Measurements from ENCODE around the gene SCGB1C1. TPM values are rescaled to one million over a fixed set of nuclear protein-coding genes. Genes with fewer than 3 reads are reported as not detected.
"Not testable (repeated sequence)": the region's sequence is repeated elsewhere in the genome, so short reads cannot be mapped to it uniquely, and the experiment has no call there.

Gene SCGB1C1
- total and polyA plus RNA-seq, 5 donors, result not detected

- ATAC-seq, result no peak
- WGBS, result 86% methylated on average over 9 of the region's 9 CpGs
- peak in 1 of 3 donors; percentile 45 for DNase-seq
- no peaks in the 10 kb centered on the region for H3K27me3 ChIP-seq (ENCODE audit: control insufficient read depth, insufficient read depth)
- H3K27ac ChIP-seq (ENCODE audit: low read length), result no peak overlapping the region
- no peak overlapping the region for H3K4me3 ChIP-seq (ENCODE audit: low read length)
- intact Hi-C loops (cut with DNase I), result no loop called here
- no peaks in the 10 kb centered on the region for H3K9me3 ChIP-seq (ENCODE audit: control insufficient read depth, low read length)
- H3K4me1 ChIP-seq (ENCODE audit: control insufficient read depth, insufficient read depth, low read length), result peaks cover 8% of the 10 kb centered on the region
Measured at GRCh38 chr11:211741-212140, 18.9 kb downstream of the SCGB1C1 start.

DNA sequence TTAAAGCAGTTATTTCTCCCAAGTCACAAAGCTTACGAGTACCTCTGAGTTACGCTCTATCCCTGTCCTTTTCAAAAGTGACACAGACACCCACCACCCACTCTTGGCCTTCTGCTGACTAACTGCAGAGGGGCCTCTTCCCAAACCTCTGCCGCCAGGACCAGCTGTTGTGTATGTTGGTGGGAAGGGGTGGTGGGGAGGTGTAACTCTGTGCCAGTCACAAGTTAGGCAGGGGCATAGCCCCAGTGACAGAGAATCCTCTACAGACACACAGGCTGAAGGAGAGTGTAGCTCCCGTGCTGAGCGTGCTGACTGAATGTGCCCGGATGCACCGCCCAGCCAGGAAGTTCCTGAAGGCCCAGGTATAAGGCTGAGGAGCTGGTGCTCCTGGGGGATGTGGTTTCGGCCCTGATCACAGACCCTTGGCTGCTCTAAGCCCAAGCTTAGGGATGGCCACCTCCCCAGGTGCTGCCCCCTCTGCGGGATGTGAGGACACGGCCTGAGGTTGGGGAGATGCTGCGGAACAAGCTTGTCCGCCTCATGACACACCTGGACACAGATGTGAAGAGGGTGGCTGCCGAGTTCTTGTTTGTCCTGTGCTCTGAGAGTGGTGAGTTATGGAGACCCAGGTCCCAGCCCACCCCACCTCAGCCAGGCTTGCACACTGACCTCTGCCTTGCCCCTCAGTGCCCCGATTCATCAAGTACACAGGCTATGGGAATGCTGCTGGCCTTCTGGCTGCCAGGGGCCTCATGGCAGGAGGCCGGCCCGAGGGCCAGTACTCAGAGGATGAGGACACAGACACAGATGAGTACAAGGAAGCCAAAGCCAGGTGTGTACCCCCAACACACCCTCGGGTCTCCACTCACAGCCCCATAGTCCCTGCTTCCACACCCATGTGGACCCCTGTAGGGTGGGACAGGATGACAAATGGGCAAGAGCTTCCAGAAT, 19.5 kb downstream of the SCGB1C1 start:
- H3K27ac ChIP-seq (ENCODE audit: low read length), result no peak overlapping the region
- DNase-seq (peak in 1 of 3 donors; percentile 45), ATAC-seq (no peak)
- H3K4me3 ChIP-seq (ENCODE audit: low read length), result no peak overlapping the region
- intact Hi-C loops (cut with DNase I), result no loop called here
- H3K27me3 ChIP-seq (ENCODE audit: control insufficient read depth, insufficient read depth), result no peaks in the 10 kb centered on the region
- WGBS, result 91% methylated on average over 17 of the region's 17 CpGs
- peaks cover 8% of the 10 kb centered on the region for H3K4me1 ChIP-seq (ENCODE audit: control insufficient read depth, insufficient read depth, low read length)
- H3K9me3 ChIP-seq (ENCODE audit: control insufficient read depth, low read length), result no peaks in the 10 kb centered on the region

GRCh38 chr11:213111-213510, 20.2 kb downstream of the SCGB1C1 start:
- intact Hi-C loops (cut with DNase I), result no loop called here
- Histone ChIP-seq H3K27me3 (ENCODE audit: control insufficient read depth, insufficient read depth) (no peaks in the 10 kb centered on the region), H3K9me3 (ENCODE audit: control insufficient read depth, low read length) (no peaks in the 10 kb centered on the region), H3K4me3 (ENCODE audit: low read length) (no peak overlapping the region), H3K27ac (ENCODE audit: low read length) (no peak overlapping the region), H3K4me1 (ENCODE audit: control insufficient read depth, insufficient read depth, low read length) (peaks cover 8% of the 10 kb centered on the region)
- peak in 1 of 3 donors; percentile 25 for DNase-seq
- no peak for ATAC-seq
- WGBS, result 90% methylated on average over 4 of the region's 4 CpGs

DNA sequence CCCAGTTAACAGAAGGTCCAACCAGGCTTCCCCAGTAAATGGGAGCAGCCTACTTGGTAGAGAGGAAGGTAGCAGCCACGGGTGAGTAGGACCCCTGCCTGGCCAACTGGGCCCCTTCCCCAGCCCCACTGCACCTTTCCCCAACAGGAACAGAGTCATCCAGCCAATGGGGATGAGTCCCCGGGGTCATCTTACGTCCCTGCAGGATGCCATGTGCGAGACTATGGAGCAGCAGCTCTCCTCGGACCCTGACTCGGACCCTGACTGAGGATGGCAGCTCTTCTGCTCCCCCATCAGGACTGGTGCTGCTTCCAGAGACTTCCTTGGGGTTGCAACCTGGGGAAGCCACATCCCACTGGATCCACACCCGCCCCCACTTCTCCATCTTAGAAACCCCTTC, 21.2 kb downstream of the SCGB1C1 start:
- Histone ChIP-seq H3K27me3 (ENCODE audit: control insufficient read depth, insufficient read depth) (no peaks in the 10 kb centered on the region), H3K4me1 (ENCODE audit: control insufficient read depth, insufficient read depth, low read length) (peaks cover 8% of the 10 kb centered on the region), H3K4me3 (ENCODE audit: low read length) (no peak overlapping the region), H3K9me3 (ENCODE audit: control insufficient read depth, low read length) (no peaks in the 10 kb centered on the region), H3K27ac (ENCODE audit: low read length) (no peak overlapping the region)
- WGBS, result 81% methylated on average over 7 of the region's 7 CpGs
- DNase-seq, result peak in 1 of 3 donors; percentile 47
- no peak for ATAC-seq
- intact Hi-C loops (cut with DNase I), result no loop called here

GRCh38 chr11:215581-216037, 22.7 kb downstream of the SCGB1C1 start:
- no peak for DNase-seq
- no peaks in the 10 kb centered on the region for H3K9me3 ChIP-seq (ENCODE audit: control insufficient read depth, low read length)
- no peak overlapping the region for H3K4me3 ChIP-seq (ENCODE audit: low read length)
- no peaks in the 10 kb centered on the region for H3K27me3 ChIP-seq (ENCODE audit: control insufficient read depth, insufficient read depth)
- H3K27ac ChIP-seq (ENCODE audit: low read length), result no peak overlapping the region
- no peaks in the 10 kb centered on the region for H3K4me1 ChIP-seq (ENCODE audit: control insufficient read depth, insufficient read depth, low read length)
- 76% methylated on average over 4 of the region's 4 CpGs for WGBS
- intact Hi-C loops (cut with DNase I), result no loop called here
- no peak for ATAC-seq

DNA sequence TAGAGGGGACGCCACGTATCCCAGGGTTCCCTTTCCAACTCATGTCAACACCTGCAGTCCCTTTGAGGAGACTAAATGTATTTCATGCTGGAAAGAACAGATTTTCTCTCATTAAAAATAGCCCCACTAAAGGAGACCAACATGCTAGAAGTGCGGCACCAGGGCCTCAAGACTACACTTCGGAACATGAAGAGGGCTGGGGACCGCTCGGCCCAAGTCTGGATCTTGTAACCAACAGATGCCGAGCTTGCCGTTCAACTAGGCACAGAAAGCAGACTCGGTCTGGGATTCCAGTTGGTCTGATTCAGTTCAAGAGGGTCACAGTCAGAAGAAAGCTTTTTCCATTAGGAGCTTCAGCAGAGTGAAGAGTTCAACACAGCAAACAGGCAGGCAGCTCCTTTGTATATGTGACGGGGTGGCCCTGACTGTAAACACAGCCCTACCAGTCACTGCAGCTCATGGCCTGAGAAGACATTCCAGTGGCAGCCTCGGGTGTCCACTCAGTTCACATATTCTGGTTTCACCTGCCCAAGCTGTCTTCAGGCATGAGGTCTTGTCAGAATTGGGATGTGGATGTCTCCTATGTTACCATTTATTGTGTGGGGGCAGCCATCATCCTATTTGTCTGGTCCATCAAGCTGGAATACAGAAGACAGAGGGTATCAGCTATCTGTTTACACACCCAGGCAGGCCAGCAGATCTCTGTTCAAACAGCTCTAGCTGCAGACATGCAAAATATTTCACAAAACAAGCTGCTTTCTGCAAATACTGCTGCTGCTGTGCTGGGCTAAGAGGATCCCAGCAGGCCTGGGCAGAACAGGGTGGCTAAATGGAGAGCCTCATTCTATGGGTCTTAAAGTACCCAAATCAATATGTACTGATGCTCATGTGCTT, 23.4 kb downstream of the SCGB1C1 start:
- Histone ChIP-seq H3K27ac (ENCODE audit: low read length) (no peak overlapping the region), H3K4me1 (ENCODE audit: control insufficient read depth, insufficient read depth, low read length) (no peaks in the 10 kb centered on the region), H3K4me3 (ENCODE audit: low read length) (no peak overlapping the region), H3K9me3 (ENCODE audit: control insufficient read depth, low read length) (no peaks in the 10 kb centered on the region), H3K27me3 (ENCODE audit: control insufficient read depth, insufficient read depth) (no peaks in the 10 kb centered on the region)
- intact Hi-C loops (cut with DNase I), result no loop called here
- 87% methylated on average over 11 of the region's 11 CpGs for WGBS
- ATAC-seq, result no peak
- DNase-seq, result no peak

- Histone ChIP-seq H3K27ac (ENCODE audit: low read length) (no peak overlapping the region), H3K4me3 (ENCODE audit: low read length) (no peak overlapping the region), H3K27me3 (ENCODE audit: control insufficient read depth, insufficient read depth) (no peaks in the 10 kb centered on the region), H3K9me3 (ENCODE audit: control insufficient read depth, low read length) (no peaks in the 10 kb centered on the region), H3K4me1 (ENCODE audit: control insufficient read depth, insufficient read depth, low read length) (no peaks in the 10 kb centered on the region)
- intact Hi-C loops (cut with DNase I), result no loop called here
- DNase-seq (no peak), ATAC-seq (no peak)
- WGBS, result 89% methylated on average over 3 of the region's 3 CpGs
Measured at GRCh38 chr11:217704-218103, 24.8 kb downstream of the SCGB1C1 start.

DNA sequence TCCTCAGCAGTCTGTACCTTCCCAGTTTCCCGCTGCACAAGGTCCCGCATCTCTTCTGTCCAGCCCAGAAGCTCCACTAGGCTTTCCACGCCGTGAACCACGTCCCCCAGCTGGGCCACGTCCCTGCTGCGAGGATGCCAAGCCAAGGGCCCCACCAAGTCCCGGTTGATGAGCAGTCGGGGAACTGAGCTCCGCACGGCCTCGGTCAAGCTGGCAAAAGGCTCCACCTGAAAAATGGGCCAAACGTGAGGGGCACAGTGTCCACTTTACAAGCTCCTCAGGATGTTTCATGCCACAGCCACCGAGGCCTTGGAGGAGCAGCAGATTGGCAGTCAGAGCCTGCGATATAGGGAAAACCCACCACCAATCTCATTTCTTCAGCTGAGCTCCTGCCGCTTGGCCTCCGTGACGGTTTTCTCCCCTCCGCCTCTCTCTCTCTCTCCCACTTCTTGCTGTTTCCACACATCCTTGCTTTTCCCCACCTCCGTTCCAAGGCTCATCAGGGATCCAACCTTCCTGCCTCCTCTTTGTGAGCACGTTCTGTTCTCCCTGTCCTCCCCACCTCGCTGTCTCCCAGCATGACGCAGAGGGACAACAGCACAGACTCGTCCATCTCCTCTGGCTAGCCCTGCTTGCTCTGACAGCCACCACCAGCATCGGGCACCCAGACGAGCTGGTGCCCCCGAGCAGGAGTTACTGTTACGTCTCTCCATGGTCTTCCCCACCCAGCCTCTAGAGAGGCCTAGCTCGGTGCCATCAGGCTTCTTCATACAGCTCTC, 26.1 kb downstream of the SCGB1C1 start:
- H3K27ac ChIP-seq (ENCODE audit: low read length), result no peak overlapping the region
- no peak overlapping the region for H3K4me3 ChIP-seq (ENCODE audit: low read length)
- no peaks in the 10 kb centered on the region for H3K27me3 ChIP-seq (ENCODE audit: control insufficient read depth, insufficient read depth)
- no peaks in the 10 kb centered on the region for H3K4me1 ChIP-seq (ENCODE audit: control insufficient read depth, insufficient read depth, low read length)
- DNase-seq, result no peak
- no peak for ATAC-seq
- 90% methylated on average over 29 of the region's 29 CpGs for WGBS
- intact Hi-C loops (cut with DNase I), result no loop called here
- H3K9me3 ChIP-seq (ENCODE audit: control insufficient read depth, low read length), result no peaks in the 10 kb centered on the region

DNA sequence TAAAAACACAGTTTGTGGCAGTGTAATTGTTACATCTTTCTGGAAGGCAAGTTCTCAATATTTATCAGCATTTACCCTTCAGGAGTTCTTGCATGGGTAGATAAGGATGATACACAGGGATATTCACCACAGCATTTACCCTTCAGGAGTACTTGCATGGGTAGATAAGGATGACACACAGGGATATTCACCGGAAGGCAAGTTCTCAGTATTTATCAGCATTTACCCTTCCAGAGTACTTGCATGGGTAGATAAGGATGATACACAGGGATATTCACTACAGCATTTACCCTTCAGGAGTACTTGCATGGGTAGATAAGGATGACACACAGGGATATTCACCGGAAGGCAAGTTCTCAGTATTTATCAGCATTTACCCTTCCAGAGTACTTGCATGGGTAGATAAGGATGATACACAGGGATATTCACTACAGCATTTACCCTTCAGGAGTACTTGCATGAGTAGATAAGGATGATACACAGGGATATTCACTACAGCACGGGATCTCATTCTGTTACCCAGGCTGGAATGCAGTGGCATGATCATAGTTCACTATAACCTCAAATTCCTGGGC, 27.9 kb downstream of the SCGB1C1 start:
- ATAC-seq; intact Hi-C loops (cut with DNase I); H3K27ac ChIP-seq (ENCODE audit: low read length): not testable (repeated sequence)

GRCh38 chr11:221539-221938, 28.7 kb downstream of the SCGB1C1 start:
- ATAC-seq (no peak), DNase-seq (no peak)
- intact Hi-C loops (cut with DNase I), result no loop called here
- no peaks in the 10 kb centered on the region for H3K9me3 ChIP-seq (ENCODE audit: control insufficient read depth, low read length)
- no peak overlapping the region for H3K27ac ChIP-seq (ENCODE audit: low read length)
- WGBS, result 86% methylated on average over 7 of the region's 7 CpGs
- no peaks in the 10 kb centered on the region for H3K4me1 ChIP-seq (ENCODE audit: control insufficient read depth, insufficient read depth, low read length)
- H3K4me3 ChIP-seq (ENCODE audit: low read length), result no peak overlapping the region
- H3K27me3 ChIP-seq (ENCODE audit: control insufficient read depth, insufficient read depth), result no peaks in the 10 kb centered on the region

More for the DNA sequence above, 27.9 kb downstream of the SCGB1C1 start:
- not testable (repeated sequence) for H3K4me3 ChIP-seq (ENCODE audit: low read length); DNase-seq; H3K4me1 ChIP-seq (ENCODE audit: control insufficient read depth, insufficient read depth, low read length); H3K9me3 ChIP-seq (ENCODE audit: control insufficient read depth, low read length); H3K27me3 ChIP-seq (ENCODE audit: control insufficient read depth, insufficient read depth)
- 55% methylated on average over 2 of the region's 3 CpGs for WGBS
